ENCODE results near the gene CMSS1. TPM values are rescaled to one million over a fixed set of nuclear protein-coding genes. Genes with fewer than 3 reads are reported as not detected.

The CMSS1 gene
- total and polyA plus RNA-seq, 11 donors: 13.5 to 48.4 (median 34.8) TPM

DNA sequence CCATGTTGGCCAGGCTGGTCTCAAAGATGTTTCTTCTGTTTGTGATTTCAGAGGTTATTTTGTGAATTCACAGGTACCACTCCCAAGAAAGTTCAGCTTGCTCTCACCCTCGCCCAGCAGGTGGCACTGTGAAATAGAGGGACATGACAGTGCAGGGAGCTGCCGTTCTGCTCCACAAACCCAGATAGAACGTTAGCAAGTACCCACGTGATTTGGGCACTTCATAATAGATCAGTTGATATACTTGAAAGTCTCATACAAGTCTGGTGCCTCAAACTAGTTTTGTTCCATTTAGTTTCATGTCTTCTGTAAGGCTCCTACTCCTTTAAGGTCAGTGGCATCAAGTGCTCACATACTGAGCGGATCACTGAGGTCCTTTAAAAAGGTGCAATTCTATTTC lies 251.2 kb downstream of the CMSS1 start:
- intact Hi-C loops (cut with DNase I): loop anchor here (1.0 to 5.0 kb wide), 7 partner anchors 93 to 232 kb away; no protein-coding TSS in a partner anchor
- no peak overlapping the region for H3K4me3 ChIP-seq
- H3K36me3 ChIP-seq: no peaks in the 10 kb centered on the region
- no peaks in the 10 kb centered on the region for H3K27me3 ChIP-seq
- DNase-seq (peak; percentile 80 to 87 (median 81)), ATAC-seq (peak; percentile 73 to 91 (median 86))
- H3K27ac ChIP-seq: peak overlapping the region in 4 of 12 donors; percentile 14 to 60 (median 24)
- 13 to 25% (median 18%) methylated on average over 4 to 5 of the region's 5 CpGs for WGBS, 4 donors
- TF ChIP-seq CTCF (IDR thresholded peaks at IDR 0.05) (peak; percentile 49 to 88 (median 76)), POLR2A (IDR thresholded peaks at IDR 0.05) (no peak)
- H3K4me1 ChIP-seq: peaks cover 0 to 42% (median 23%) of the 10 kb centered on the region in 12 donors
- no peaks in the 10 kb centered on the region for H3K9me3 ChIP-seq

DNA sequence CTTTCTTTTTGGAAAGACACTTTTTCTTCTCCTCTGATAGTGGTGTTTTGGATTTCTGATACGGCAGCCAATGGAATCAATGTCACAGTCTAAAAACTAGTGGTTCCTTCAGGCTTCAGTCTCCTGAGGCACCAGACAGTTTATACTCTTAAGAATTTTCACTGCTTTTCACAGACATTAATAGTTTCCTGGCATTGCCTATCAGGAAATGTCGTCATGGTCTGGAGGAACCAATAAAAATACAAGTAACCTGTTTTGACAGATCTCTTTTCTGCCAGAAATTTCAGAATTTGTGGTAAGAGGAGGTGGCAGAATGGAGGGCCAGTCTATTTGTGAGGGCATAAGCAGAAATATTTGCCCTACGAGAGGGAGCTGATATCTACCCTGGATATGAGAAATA lies 251.8 kb downstream of the CMSS1 start:
- no peaks in the 10 kb centered on the region for H3K27me3 ChIP-seq
- H3K27ac ChIP-seq: peak overlapping the region in 5 of 12 donors; percentile 14 to 60 (median 25)
- intact Hi-C loops (cut with DNase I): loop anchor here (2.0 to 5.0 kb wide), 6 partner anchors 93 to 232 kb away; no protein-coding TSS in a partner anchor
- TF ChIP-seq CTCF (IDR thresholded peaks at IDR 0.05): no peak
- TF ChIP-seq POLR2A (IDR thresholded peaks at IDR 0.05): no peak
- 71 to 84% (median 71%) methylated on average over 3 of the region's 3 CpGs for WGBS, 4 donors
- ATAC-seq: peak in 1 of 4 donors; percentile 13
- DNase-seq: no peak
- no peak overlapping the region for H3K4me3 ChIP-seq
- H3K36me3 ChIP-seq: no peaks in the 10 kb centered on the region
- peaks cover 0 to 48% (median 28%) of the 10 kb centered on the region in 12 donors for H3K4me1 ChIP-seq
- H3K9me3 ChIP-seq: no peaks in the 10 kb centered on the region

DNA sequence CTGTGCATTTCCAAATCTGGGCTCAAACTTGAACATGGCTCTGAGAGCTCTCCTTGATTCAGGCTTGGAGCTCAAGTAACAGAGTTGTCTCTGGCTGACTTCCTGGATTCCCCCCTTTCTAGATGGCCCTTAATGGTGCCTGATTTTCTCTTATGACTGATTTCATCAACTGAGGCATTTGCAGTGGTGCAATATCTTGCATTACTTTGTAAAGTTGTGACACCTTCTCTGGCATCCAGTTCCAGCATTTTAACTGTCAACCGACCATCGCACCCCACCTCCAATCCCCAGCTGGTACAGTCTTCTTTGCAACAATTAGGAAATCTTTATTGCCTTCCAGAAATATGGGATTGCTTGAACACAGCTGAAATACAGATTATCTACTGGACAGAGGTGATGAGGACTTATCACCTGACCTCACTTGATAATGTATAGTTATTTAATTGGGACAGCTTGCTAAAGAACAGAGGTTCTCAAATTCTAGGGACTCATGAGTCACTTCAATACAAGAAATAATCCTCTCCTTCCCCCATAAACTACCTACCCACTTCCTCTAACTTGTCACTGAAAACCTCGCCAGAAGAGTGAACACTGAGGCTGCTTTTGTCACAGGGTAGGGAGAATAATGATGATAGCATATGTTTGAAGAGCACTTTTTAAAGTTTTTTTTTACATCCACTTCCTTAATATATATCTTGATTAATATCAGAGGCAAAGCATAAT lies 254.8 kb downstream of the CMSS1 start:
- no peaks in the 10 kb centered on the region for H3K36me3 ChIP-seq
- TF ChIP-seq POLR2A (IDR thresholded peaks at IDR 0.05) (no peak), CTCF (IDR thresholded peaks at IDR 0.05) (no peak)
- no peak overlapping the region for H3K4me3 ChIP-seq
- H3K27me3 ChIP-seq: no peaks in the 10 kb centered on the region
- intact Hi-C loops (cut with DNase I): loop anchor here in 5 of 10 donors (5.0 to 10.0 kb wide), 7 partner anchors 35 to 115 kb away; no protein-coding TSS in a partner anchor
- no peak for DNase-seq
- peaks cover 0 to 78% (median 53%) of the 10 kb centered on the region in 12 donors for H3K4me1 ChIP-seq
- H3K9me3 ChIP-seq: no peaks in the 10 kb centered on the region
- H3K27ac ChIP-seq: peak overlapping the region in 6 of 12 donors; percentile 58 to 87 (median 77)
- WGBS, 4 donors: 78 to 90% (median 85%) methylated on average over 3 of the region's 3 CpGs
- ATAC-seq: no peak

- no peaks in the 10 kb centered on the region for H3K9me3 ChIP-seq
- no peaks in the 10 kb centered on the region for H3K27me3 ChIP-seq
- no peaks in the 10 kb centered on the region for H3K36me3 ChIP-seq
- intact Hi-C loops (cut with DNase I): loop anchor here in 5 of 10 donors (5.0 to 10.0 kb wide), 7 partner anchors 34 to 114 kb away; no protein-coding TSS in a partner anchor
- peak overlapping the region in 1 of 12 donors; percentile 9 for H3K4me3 ChIP-seq
- DNase-seq (no peak), ATAC-seq (no peak)
- peak overlapping the region; percentile 42 to 87 (median 66) for H3K27ac ChIP-seq
- 79 to 86% (median 84%) methylated on average over 1 of the region's 1 CpG for WGBS, 4 donors
- TF ChIP-seq CTCF (IDR thresholded peaks at IDR 0.05) (no peak), POLR2A (IDR thresholded peaks at IDR 0.05) (no peak)
- peaks cover 0 to 78% (median 52%) of the 10 kb centered on the region in 12 donors for H3K4me1 ChIP-seq
Measured at GRCh38 chr3:100073049-100073713, 255.5 kb downstream of the CMSS1 start.

All from heart left ventricle (tissue), 16 donors.